ENCODE measurements around the gene LAMB4.

LAMB4 gene

DNA sequence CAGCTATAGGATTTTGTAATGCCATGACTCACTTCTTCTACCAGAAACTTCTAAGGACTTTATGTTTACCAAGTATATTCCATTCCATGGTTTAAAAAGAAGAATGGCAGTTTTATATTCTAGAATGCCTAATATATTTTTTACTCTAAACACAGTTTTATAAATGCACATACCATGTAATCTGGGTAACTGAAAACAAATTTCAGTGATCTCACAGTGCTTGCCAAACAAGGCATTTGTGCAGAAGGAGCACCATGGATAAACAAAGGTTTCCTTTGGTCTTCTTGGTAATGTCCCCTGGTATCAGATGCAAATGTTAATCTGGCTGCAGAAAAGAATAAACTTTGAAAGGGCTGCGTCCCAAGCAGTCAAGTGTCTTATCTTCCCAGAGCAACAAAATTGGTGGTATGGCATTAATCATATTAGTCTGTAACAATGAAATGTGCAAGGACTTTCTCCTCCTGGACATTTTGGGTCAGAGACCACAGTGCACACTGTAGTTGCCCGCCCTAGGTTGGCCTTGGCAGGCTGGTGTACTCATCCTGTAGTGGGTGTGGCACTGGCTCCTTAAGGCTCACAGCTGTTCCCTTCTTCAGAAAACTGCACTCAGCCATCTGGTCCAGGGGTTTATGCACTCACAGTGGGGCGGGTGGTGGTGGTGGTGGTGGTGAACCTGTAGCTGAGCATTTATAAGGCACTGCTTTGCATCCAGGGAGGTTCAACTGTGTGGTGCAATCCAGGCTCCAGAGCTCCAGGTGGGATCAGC, 56.7 kb downstream of the LAMB4 start:
- TF ChIP-seq TARDBP (IDR thresholded peaks at IDR 0.05) = no peak
- no peak for TF ChIP-seq BHLHE40 (IDR thresholded peaks at IDR 0.05; ENCODE audit: borderline replicate concordance)
- no peak for TF ChIP-seq HDGF (IDR thresholded peaks at IDR 0.05; ENCODE audit: borderline replicate concordance)
- no peak for TF ChIP-seq SUZ12 (IDR thresholded peaks at IDR 0.05)
- no peak for TF ChIP-seq ZNF384 (IDR thresholded peaks at IDR 0.05)
- no peak for TF ChIP-seq ELF4 (IDR thresholded peaks at IDR 0.05)
- TF ChIP-seq, protein P1, sequence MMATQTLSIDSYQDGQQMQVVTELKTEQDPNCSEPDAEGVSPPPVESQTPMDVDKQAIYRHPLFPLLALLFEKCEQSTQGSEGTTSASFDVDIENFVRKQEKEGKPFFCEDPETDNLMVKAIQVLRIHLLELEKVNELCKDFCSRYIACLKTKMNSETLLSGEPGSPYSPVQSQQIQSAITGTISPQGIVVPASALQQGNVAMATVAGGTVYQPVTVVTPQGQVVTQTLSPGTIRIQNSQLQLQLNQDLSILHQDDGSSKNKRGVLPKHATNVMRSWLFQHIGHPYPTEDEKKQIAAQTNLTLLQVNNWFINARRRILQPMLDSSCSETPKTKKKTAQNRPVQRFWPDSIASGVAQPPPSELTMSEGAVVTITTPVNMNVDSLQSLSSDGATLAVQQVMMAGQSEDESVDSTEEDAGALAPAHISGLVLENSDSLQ (IDR thresholded peaks at IDR 0.05) = no peak
- TF ChIP-seq ARNT (IDR thresholded peaks at IDR 0.05) = no peak
- TF ChIP-seq NFRKB (IDR thresholded peaks at IDR 0.05) = no peak
- TF ChIP-seq SP1 (IDR thresholded peaks at IDR 0.05) = no peak
- no peak for TF ChIP-seq L3MBTL2 (conservative IDR thresholded peaks at IDR 0.05)
- TF ChIP-seq LEF1 (IDR thresholded peaks at IDR 0.05; ENCODE audit: borderline replicate concordance) = no peak
- TF ChIP-seq FOXK2 (IDR thresholded peaks at IDR 0.05) = no peak
- TF ChIP-seq CTBP1 (IDR thresholded peaks at IDR 0.05; ENCODE audit: borderline replicate concordance) = no peak
- no peak for TF ChIP-seq FOXA1 (IDR thresholded peaks at IDR 0.05)
- ChIA-PET POLR2A (no interaction called here), CTCF (no interaction called here)
- no peak for DNase-seq (ENCODE audit: extremely low spot score)

DNA sequence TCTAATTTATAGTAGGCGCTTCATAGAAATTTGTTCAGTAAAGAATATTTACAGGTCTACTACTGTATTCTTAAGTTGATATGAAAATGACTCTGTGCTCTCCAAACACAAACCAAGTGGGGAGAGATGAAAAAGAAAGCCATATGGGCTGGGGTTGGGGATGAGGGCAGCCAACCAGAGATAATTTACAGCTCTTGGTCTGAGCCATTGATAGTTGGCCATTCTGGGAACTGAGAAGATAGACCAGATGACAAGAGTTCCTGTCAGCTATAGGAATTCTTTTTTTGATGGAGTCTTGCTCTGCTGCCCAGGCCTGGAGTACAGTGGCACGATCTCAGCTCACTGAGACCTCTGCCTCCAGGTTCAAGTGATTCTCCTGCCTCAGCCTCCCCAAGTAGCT, 57.4 kb downstream of the LAMB4 start:
- POLR2A ChIA-PET = no interaction called here
- CTCF ChIA-PET = no interaction called here
- DNase-seq (ENCODE audit: extremely low spot score) = no peak
- TF ChIP-seq SUZ12 (IDR thresholded peaks at IDR 0.05) = no peak
- no peak for TF ChIP-seq FOXM1 (IDR thresholded peaks at IDR 0.05; ENCODE audit: borderline replicate concordance)
- TF ChIP-seq NFRKB (IDR thresholded peaks at IDR 0.05) = no peak
- no peak for TF ChIP-seq BHLHE40 (IDR thresholded peaks at IDR 0.05; ENCODE audit: borderline replicate concordance)
- no peak for TF ChIP-seq SP1 (IDR thresholded peaks at IDR 0.05)
- TF ChIP-seq, protein P1 (IDR thresholded peaks at IDR 0.05) = no peak
- TF ChIP-seq L3MBTL2 (conservative IDR thresholded peaks at IDR 0.05) = no peak
- TF ChIP-seq ELF4 (IDR thresholded peaks at IDR 0.05) = no peak
- no peak for TF ChIP-seq LEF1 (IDR thresholded peaks at IDR 0.05; ENCODE audit: borderline replicate concordance)
- TF ChIP-seq ZNF384 (IDR thresholded peaks at IDR 0.05) = no peak
- no peak for TF ChIP-seq FOXA1 (IDR thresholded peaks at IDR 0.05)
- no peak for TF ChIP-seq ARNT (IDR thresholded peaks at IDR 0.05)
- TF ChIP-seq TARDBP (IDR thresholded peaks at IDR 0.05) = no peak
- no peak for TF ChIP-seq HDGF (IDR thresholded peaks at IDR 0.05; ENCODE audit: borderline replicate concordance)
- TF ChIP-seq FOXK2 (IDR thresholded peaks at IDR 0.05) = no peak
- no peak for TF ChIP-seq CTBP1 (IDR thresholded peaks at IDR 0.05; ENCODE audit: borderline replicate concordance)

DNA sequence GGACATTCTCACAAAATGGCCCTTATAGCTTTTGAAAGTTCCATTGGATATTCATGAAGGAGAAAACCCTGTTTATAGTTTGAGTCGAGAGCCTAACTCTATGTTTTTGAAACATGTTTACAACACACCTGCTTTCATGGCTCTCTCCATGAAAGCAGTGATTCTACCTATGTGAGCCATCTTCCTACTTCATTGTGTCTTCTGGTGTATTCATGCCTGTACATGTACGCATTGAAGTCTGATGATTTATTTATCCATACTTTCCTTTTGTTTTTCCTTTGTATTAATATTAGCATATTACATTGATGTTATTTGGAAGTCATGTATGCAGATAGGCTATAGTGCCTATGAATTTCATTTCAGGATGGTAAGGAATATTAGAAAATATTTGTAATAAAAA, 58.0 kb downstream of the LAMB4 start:
- no peak for DNase-seq (ENCODE audit: extremely low spot score)
- ChIA-PET POLR2A (no interaction called here), CTCF (no interaction called here)
- TF ChIP-seq LEF1 (IDR thresholded peaks at IDR 0.05; ENCODE audit: borderline replicate concordance) (no peak), ELF4 (IDR thresholded peaks at IDR 0.05) (no peak), FOXA1 (IDR thresholded peaks at IDR 0.05) (no peak), SUZ12 (IDR thresholded peaks at IDR 0.05) (no peak), FOXK2 (IDR thresholded peaks at IDR 0.05) (no peak), SP1 (IDR thresholded peaks at IDR 0.05) (no peak), L3MBTL2 (conservative IDR thresholded peaks at IDR 0.05) (no peak), ZNF384 (IDR thresholded peaks at IDR 0.05) (no peak), BHLHE40 (IDR thresholded peaks at IDR 0.05; ENCODE audit: borderline replicate concordance) (no peak), NFRKB (IDR thresholded peaks at IDR 0.05) (no peak), TARDBP (IDR thresholded peaks at IDR 0.05) (no peak), CTBP1 (IDR thresholded peaks at IDR 0.05; ENCODE audit: borderline replicate concordance) (no peak), FOXM1 (IDR thresholded peaks at IDR 0.05; ENCODE audit: borderline replicate concordance) (no peak)
- TF ChIP-seq, protein P1 (IDR thresholded peaks at IDR 0.05) = no peak

DNA sequence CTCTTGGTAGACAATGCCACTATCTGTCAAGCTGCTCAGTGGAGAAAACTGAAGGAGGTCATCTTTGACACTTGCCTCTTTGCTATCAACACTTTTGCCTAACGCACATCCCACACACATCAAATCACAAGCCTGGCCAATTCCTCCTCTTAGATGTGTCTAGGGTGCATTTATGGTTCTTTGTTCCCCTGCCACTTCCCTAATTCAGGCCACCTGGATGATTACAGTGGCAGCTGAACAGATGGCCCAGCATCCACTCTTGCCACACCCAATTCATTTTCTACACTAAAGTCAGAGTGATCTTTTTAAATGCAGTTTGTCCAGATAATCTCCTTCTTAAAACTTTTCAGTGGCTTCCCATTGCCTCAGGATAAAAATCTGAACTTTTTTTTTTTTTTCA, 58.6 kb downstream of the LAMB4 start:
- POLR2A ChIA-PET = no interaction called here
- no peak for DNase-seq (ENCODE audit: extremely low spot score)
- TF ChIP-seq SP1 (IDR thresholded peaks at IDR 0.05) = no peak
- TF ChIP-seq FOXM1 (IDR thresholded peaks at IDR 0.05; ENCODE audit: borderline replicate concordance) = no peak
- TF ChIP-seq L3MBTL2 (conservative IDR thresholded peaks at IDR 0.05) = no peak
- TF ChIP-seq LEF1 (IDR thresholded peaks at IDR 0.05; ENCODE audit: borderline replicate concordance) = no peak
- no peak for TF ChIP-seq FOXK2 (IDR thresholded peaks at IDR 0.05)
- no peak for TF ChIP-seq SUZ12 (IDR thresholded peaks at IDR 0.05)
- no peak for TF ChIP-seq HDGF (IDR thresholded peaks at IDR 0.05; ENCODE audit: borderline replicate concordance)
- TF ChIP-seq ARNT (IDR thresholded peaks at IDR 0.05) = no peak
- TF ChIP-seq, protein P1 (IDR thresholded peaks at IDR 0.05) = no peak
- TF ChIP-seq TARDBP (IDR thresholded peaks at IDR 0.05) = no peak
- TF ChIP-seq FOXA1 (IDR thresholded peaks at IDR 0.05) = no peak
- no peak for TF ChIP-seq BHLHE40 (IDR thresholded peaks at IDR 0.05; ENCODE audit: borderline replicate concordance)

DNA sequence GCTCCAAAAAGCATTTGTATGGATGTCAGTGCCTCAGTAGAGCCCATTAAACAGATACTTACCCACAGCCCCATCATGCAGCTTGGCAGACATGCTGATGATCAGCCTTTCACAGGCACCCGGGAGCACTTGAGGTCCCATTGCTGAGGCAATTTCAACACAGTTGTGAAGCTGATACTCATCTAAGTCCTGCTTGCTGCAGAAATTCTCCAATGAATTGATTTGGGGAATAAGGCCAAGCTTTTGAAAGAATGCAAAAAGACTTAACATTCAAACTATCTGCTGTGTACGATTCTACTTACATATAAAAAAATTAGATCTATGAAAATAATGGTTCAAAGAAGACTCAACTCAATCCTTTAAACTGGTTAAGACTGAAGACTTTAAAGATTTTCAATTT, 60.5 kb downstream of the LAMB4 start:
- TF ChIP-seq ARNT (IDR thresholded peaks at IDR 0.05) = no peak
- no peak for TF ChIP-seq NFRKB (IDR thresholded peaks at IDR 0.05)
- no peak for TF ChIP-seq BHLHE40 (IDR thresholded peaks at IDR 0.05; ENCODE audit: borderline replicate concordance)
- no peak for TF ChIP-seq L3MBTL2 (conservative IDR thresholded peaks at IDR 0.05)
- no peak for TF ChIP-seq FOXA1 (IDR thresholded peaks at IDR 0.05)
- TF ChIP-seq FOXK2 (IDR thresholded peaks at IDR 0.05) = no peak
- no peak for TF ChIP-seq CTBP1 (IDR thresholded peaks at IDR 0.05; ENCODE audit: borderline replicate concordance)
- TF ChIP-seq SUZ12 (IDR thresholded peaks at IDR 0.05) = no peak
- TF ChIP-seq HDGF (IDR thresholded peaks at IDR 0.05; ENCODE audit: borderline replicate concordance) = no peak
- no peak for TF ChIP-seq FOXM1 (IDR thresholded peaks at IDR 0.05; ENCODE audit: borderline replicate concordance)
- TF ChIP-seq SP1 (IDR thresholded peaks at IDR 0.05) = no peak
- TF ChIP-seq ELF4 (IDR thresholded peaks at IDR 0.05) = no peak
- CTCF ChIA-PET = no interaction called here
- POLR2A ChIA-PET = no interaction called here
- DNase-seq (ENCODE audit: extremely low spot score) = no peak

More for the DNA sequence above, 58.6 kb downstream of the LAMB4 start:
- CTCF ChIA-PET = no interaction called here
